Testis (tissue), 3 donors: ENCODE measurements around the gene C3orf85. TPM values are rescaled to one million over a fixed set of nuclear protein-coding genes. Genes with fewer than 3 reads are reported as not detected.
A peak's percentile ranks its signal among the peaks of the same experiment; 100 is the strongest.

Experiments
- DNase-seq: peaks from one replicate; pipeline ENCODE4 v3.0.0-alpha.2; 2019
- H3K27ac ChIP-seq, 2 donors: fragments of 200-600 bp; sonication (generic); one replicate each; pipeline ENCODE4 v1.5.1; 2019
- H3K27me3 ChIP-seq: fragments of 200-600 bp; sonication (generic); one replicate; pipeline ENCODE4 v1.5.1; 2019
- H3K36me3 ChIP-seq: fragments of 200-600 bp; sonication (generic); one replicate; pipeline ENCODE4 v1.5.1; 2017; ENCODE audit warnings: low read depth; ENCODE audit errors: missing control alignments
- H3K4me1 ChIP-seq: fragments of 200-600 bp; sonication (generic); one replicate; pipeline ENCODE4 v1.5.1; 2019
- H3K4me3 ChIP-seq, 2 donors: fragments of 200-600 bp; sonication (generic); one replicate each; pipeline ENCODE4 v1.5.1; 2017 to 2019
- H3K9me3 ChIP-seq: fragments of 200-600 bp; sonication (generic); one replicate; pipeline ENCODE4 v1.5.1; 2017
- CTCF ChIP-seq, 3 experiments: fragments of 450-650 bp in 2 of 3; fragments of 200-600 bp in 1 of 3; sonication (generic) in 1 of 3; IDR thresholded peaks; one replicate each; pipeline ENCODE4 v1.5.1; 2016 to 2019; ENCODE audit warnings: antibody characterized with exemption in 3 of 3, mild to moderate bottlenecking in 2 of 3, moderate library complexity in 1 of 3
- POLR2A ChIP-seq: fragments of 450-650 bp; IDR thresholded peaks from one replicate; pipeline ENCODE4 v1.6.1; 2017; ENCODE audit warnings: antibody characterized with exemption, mild to moderate bottlenecking, moderate library complexity
- WGBS, 2 donors: methylation state at CpG; one replicate each; pipeline ENCODE4 v1.1.5; 2018; 5-methylcytosine and 5-hydroxymethylcytosine counted together
- intact Hi-C: fragments of 100-400 bp; cut with DNase I; formaldehyde crosslinking; loops from one replicate; pipeline ENCODE4 v1.15.1; 2023; ENCODE audit warnings: low total_unique reads
- polyA plus RNA-seq: library from polyadenylated mRNA; stranded (reverse); fragments of 350-450 nt; fragmentation: Illumina TruSeq; extraction: RNeasy Lipid Tissue Mini Kit (QIAGEN cat#74804); gene quantifications from one replicate; pipeline ENCODE4 v1.2.3, GENCODE V29; 2014; ENCODE audit warnings: low read depth, low replicate concordance; ENCODE audit not compliant: insufficient read depth
- total RNA-seq, 2 donors: library from RNA; depleted of rRNA; stranded (reverse); fragments of >200 nt; gene quantifications; one replicate each; pipeline ENCODE4 v1.2.3, GENCODE V29; 2016

C3orf85 gene
- total and polyA plus RNA-seq, 3 donors from 2014 or later, result 2.2 TPM; not detected in 2

GRCh38 chr3:109115451-109115850, 21.1 kb upstream of the C3orf85 start:
- intact Hi-C loops, result no loop called here
- H3K9me3 ChIP-seq, result no peaks in the 10 kb centered on the region
- no peak for DNase-seq
- no peaks in the 10 kb centered on the region for H3K4me1 ChIP-seq
- WGBS, 2 donors, result 84 to 86% methylated on average over 2 of the region's 2 CpGs
- H3K4me3 ChIP-seq, result no peak overlapping the region
- no peak for TF ChIP-seq POLR2A
- TF ChIP-seq CTCF (IDR thresholded peaks at IDR 0.05), result no peak
- no peaks in the 10 kb centered on the region for H3K27me3 ChIP-seq
- no peak overlapping the region for H3K27ac ChIP-seq
- no peaks in the 10 kb centered on the region for H3K36me3 ChIP-seq

GRCh38 chr3:109116031-109116430, 20.5 kb upstream of the C3orf85 start:
- H3K9me3 ChIP-seq, result no peaks in the 10 kb centered on the region
- intact Hi-C loops, result no loop called here
- 63 to 74% methylated on average over 2 of the region's 2 CpGs for WGBS, 2 donors
- H3K27me3 ChIP-seq, result no peaks in the 10 kb centered on the region
- no peaks in the 10 kb centered on the region for H3K36me3 ChIP-seq
- H3K4me3 ChIP-seq, result no peak overlapping the region
- TF ChIP-seq CTCF (IDR thresholded peaks at IDR 0.05) (no peak), POLR2A (no peak)
- no peaks in the 10 kb centered on the region for H3K4me1 ChIP-seq
- no peak for DNase-seq
- H3K27ac ChIP-seq, result no peak overlapping the region

GRCh38 chr3:109117939-109118338, 18.6 kb upstream of the C3orf85 start, which contains the start of gene MORC1:
TSS of gene MORC1 (minus strand) at chr3:109118134. CDS start at chr3:109118059, 75 bp downstream.
- intact Hi-C loops, result no loop called here
- no peaks in the 10 kb centered on the region for H3K36me3 ChIP-seq
- DNase-seq, result peak; percentile 73
- 54 to 77% methylated on average over 19 to 38 of the region's 38 CpGs for WGBS, 2 donors
- no peaks in the 10 kb centered on the region for H3K9me3 ChIP-seq
- H3K4me1 ChIP-seq, result no peaks in the 10 kb centered on the region
- peak within 1 kb of the TSS; percentile 50 to 53 for H3K4me3 ChIP-seq
- TF ChIP-seq POLR2A (no peak), CTCF (IDR thresholded peaks at IDR 0.05) (peak in 2 of 3 experiments; percentile 17 to 40)
- no peaks in the 10 kb centered on the region for H3K27me3 ChIP-seq
- H3K27ac ChIP-seq, result no peak within 1 kb of the TSS

GRCh38 chr3:109118584-109118983, 17.9 kb upstream of the C3orf85 start:
- no peaks in the 10 kb centered on the region for H3K36me3 ChIP-seq
- H3K4me1 ChIP-seq, result no peaks in the 10 kb centered on the region
- WGBS, 2 donors, result 59 to 79% methylated on average over 7 of the region's 7 CpGs
- no peak overlapping the region for H3K27ac ChIP-seq
- H3K27me3 ChIP-seq, result no peaks in the 10 kb centered on the region
- peak overlapping the region; percentile 50 to 53 for H3K4me3 ChIP-seq
- H3K9me3 ChIP-seq, result no peaks in the 10 kb centered on the region
- no peak for TF ChIP-seq POLR2A
- no peak for TF ChIP-seq CTCF (IDR thresholded peaks at IDR 0.05)
- DNase-seq, result no peak
- intact Hi-C loops, result no loop called here

- no peak overlapping the region for H3K27ac ChIP-seq
- H3K36me3 ChIP-seq, result no peaks in the 10 kb centered on the region
- H3K4me3 ChIP-seq, result no peak overlapping the region
- H3K4me1 ChIP-seq, result no peaks in the 10 kb centered on the region
- intact Hi-C loops, result no loop called here
- no peak for TF ChIP-seq CTCF (IDR thresholded peaks at IDR 0.05)
- TF ChIP-seq POLR2A, result no peak
- no peaks in the 10 kb centered on the region for H3K9me3 ChIP-seq
- H3K27me3 ChIP-seq, result no peaks in the 10 kb centered on the region
- DNase-seq, result no peak
These were observed 13.8 kb upstream of the C3orf85 start for GRCh38 chr3:109122690-109123089.
